T-helper 2 cell treated with Interferon-gamma antibody and Interleukin-4, amounts not matched to agents 5 μg/mL and 100 μg/mL, for 36 hours (primary cell): ENCODE measurements around the gene PIGS.
A peak's percentile ranks its signal among the peaks of the same experiment; 100 is the strongest.

ENCODE experiments used
- DNase-seq: peaks from one replicate; pipeline ENCODE4 v3.0.0; 2021; ENCODE audit warnings: low spot score
- H3K27ac Mint-ChIP-seq: one replicate; pipeline ENCODE4 v1.8.0; 2021; ENCODE audit warnings: mild to moderate bottlenecking, mixed read lengths
- H3K27me3 Mint-ChIP-seq: one replicate; pipeline ENCODE4 v1.8.0; 2021; ENCODE audit warnings: low read depth, mixed read lengths
- H3K36me3 Mint-ChIP-seq: one replicate; pipeline ENCODE4 v1.8.0; 2021; ENCODE audit warnings: low read depth, mixed read lengths
- H3K4me1 Mint-ChIP-seq: one replicate; pipeline ENCODE4 v1.8.0; 2021; ENCODE audit warnings: low read depth, mixed read lengths
- H3K4me3 Mint-ChIP-seq: one replicate; pipeline ENCODE4 v1.8.0; 2022; ENCODE audit warnings: mild to moderate bottlenecking, moderate library complexity, mixed read lengths
- H3K9me3 Mint-ChIP-seq: one replicate; pipeline ENCODE4 v1.8.0; 2021; ENCODE audit warnings: mixed read lengths

Gene PIGS

GRCh38 chr17:28551421-28552175 is 19.7 kb downstream of the PIGS start:
- H3K36me3 Mint-ChIP-seq: peaks cover 33% of the 10 kb centered on the region
- peak overlapping the region; percentile 95 for H3K4me3 Mint-ChIP-seq
- peaks cover 43% of the 10 kb centered on the region for H3K4me1 Mint-ChIP-seq
- H3K27ac Mint-ChIP-seq: peak overlapping the region; percentile 65
- no peak for DNase-seq
- H3K9me3 Mint-ChIP-seq: no peaks in the 10 kb centered on the region
- no peaks in the 10 kb centered on the region for H3K27me3 Mint-ChIP-seq

- Mint-ChIP-seq H3K27me3 (no peaks in the 10 kb centered on the region), H3K36me3 (peaks cover 26% of the 10 kb centered on the region), H3K27ac (peak overlapping the region; percentile 46), H3K4me3 (peak overlapping the region; percentile 95), H3K4me1 (peaks cover 43% of the 10 kb centered on the region), H3K9me3 (no peaks in the 10 kb centered on the region)
- no peak for DNase-seq
Measured at GRCh38 chr17:28550858-28551257, 20.5 kb downstream of the PIGS start.

GRCh38 chr17:28549236-28550132 is 21.8 kb downstream of the PIGS start:
- Mint-ChIP-seq H3K27ac (peak overlapping the region; percentile 89), H3K4me1 (peaks cover 43% of the 10 kb centered on the region)
- peak; percentile 67 for DNase-seq

GRCh38 chr17:28548417-28549130 is 22.8 kb downstream of the PIGS start:
- no peak for DNase-seq
- H3K27me3 Mint-ChIP-seq: no peaks in the 10 kb centered on the region
- H3K27ac Mint-ChIP-seq: peak overlapping the region; percentile 89
- H3K4me1 Mint-ChIP-seq: peaks cover 43% of the 10 kb centered on the region
- peak overlapping the region; percentile 95 for H3K4me3 Mint-ChIP-seq
- peaks cover 12% of the 10 kb centered on the region for H3K36me3 Mint-ChIP-seq
- no peaks in the 10 kb centered on the region for H3K9me3 Mint-ChIP-seq

More at GRCh38 chr17:28549236-28550132, 21.8 kb downstream of the PIGS start:
- Mint-ChIP-seq H3K4me3 (peak overlapping the region; percentile 95), H3K36me3 (peaks cover 19% of the 10 kb centered on the region), H3K27me3 (no peaks in the 10 kb centered on the region), H3K9me3 (no peaks in the 10 kb centered on the region)

- H3K9me3 Mint-ChIP-seq: no peaks in the 10 kb centered on the region
- H3K4me1 Mint-ChIP-seq: peaks cover 40% of the 10 kb centered on the region
Measured at GRCh38 chr17:28547623-28548416, 23.5 kb downstream of the PIGS start.

GRCh38 chr17:28547096-28547622 is 24.2 kb downstream of the PIGS start:
- Mint-ChIP-seq H3K36me3 (peaks cover 4% of the 10 kb centered on the region), H3K27me3 (no peaks in the 10 kb centered on the region), H3K27ac (peak overlapping the region; percentile 60), H3K4me1 (peaks cover 38% of the 10 kb centered on the region), H3K4me3 (no peak overlapping the region), H3K9me3 (no peaks in the 10 kb centered on the region)
- no peak for DNase-seq

More at GRCh38 chr17:28547623-28548416, 23.5 kb downstream of the PIGS start:
- Mint-ChIP-seq H3K4me3 (peak overlapping the region; percentile 33), H3K27ac (peak overlapping the region; percentile 80), H3K27me3 (no peaks in the 10 kb centered on the region), H3K36me3 (peaks cover 6% of the 10 kb centered on the region)
- peak; percentile 69 for DNase-seq

GRCh38 chr17:28545787-28546415 is 25.4 kb downstream of the PIGS start:
- DNase-seq: no peak
- Mint-ChIP-seq H3K36me3 (peaks cover 2% of the 10 kb centered on the region), H3K4me3 (no peak overlapping the region), H3K4me1 (peaks cover 27% of the 10 kb centered on the region), H3K9me3 (no peaks in the 10 kb centered on the region), H3K27ac (no peak overlapping the region), H3K27me3 (no peaks in the 10 kb centered on the region)

GRCh38 chr17:28545141-28545503 is 26.2 kb downstream of the PIGS start:
- Mint-ChIP-seq H3K36me3 (peaks cover 2% of the 10 kb centered on the region), H3K27ac (no peak overlapping the region), H3K4me3 (no peak overlapping the region), H3K4me1 (peaks cover 21% of the 10 kb centered on the region), H3K9me3 (no peaks in the 10 kb centered on the region), H3K27me3 (no peaks in the 10 kb centered on the region)
- no peak for DNase-seq

- DNase-seq: no peak
- H3K27me3 Mint-ChIP-seq: no peaks in the 10 kb centered on the region
- peaks cover 2% of the 10 kb centered on the region for H3K36me3 Mint-ChIP-seq
- H3K4me3 Mint-ChIP-seq: no peak overlapping the region
- H3K27ac Mint-ChIP-seq: no peak overlapping the region
- H3K9me3 Mint-ChIP-seq: no peaks in the 10 kb centered on the region
- H3K4me1 Mint-ChIP-seq: peaks cover 16% of the 10 kb centered on the region
Measured at GRCh38 chr17:28544402-28545140, 26.8 kb downstream of the PIGS start.

- DNase-seq: no peak
- Mint-ChIP-seq H3K4me3 (no peak overlapping the region), H3K27ac (no peak overlapping the region), H3K4me1 (no peaks in the 10 kb centered on the region), H3K9me3 (no peaks in the 10 kb centered on the region), H3K27me3 (no peaks in the 10 kb centered on the region), H3K36me3 (no peaks in the 10 kb centered on the region)
Measured at GRCh38 chr17:28541439-28541838, 29.9 kb downstream of the PIGS start.

- Mint-ChIP-seq H3K36me3 (no peaks in the 10 kb centered on the region), H3K4me1 (no peaks in the 10 kb centered on the region), H3K27ac (no peak overlapping the region), H3K4me3 (no peak overlapping the region), H3K9me3 (no peaks in the 10 kb centered on the region), H3K27me3 (no peaks in the 10 kb centered on the region)
- DNase-seq: no peak
Measured at GRCh38 chr17:28540231-28540630, 31.1 kb downstream of the PIGS start.

GRCh38 chr17:28538296-28538895 is 32.9 kb downstream of the PIGS start:
- Mint-ChIP-seq H3K27me3 (no peaks in the 10 kb centered on the region), H3K4me1 (no peaks in the 10 kb centered on the region), H3K27ac (no peak overlapping the region), H3K36me3 (no peaks in the 10 kb centered on the region), H3K9me3 (no peaks in the 10 kb centered on the region), H3K4me3 (no peak overlapping the region)
- DNase-seq: no peak
